ENCODE measurements around the gene PPP1R10.
"Not testable (repeated sequence)": the region's sequence is repeated elsewhere in the genome, so short reads cannot be mapped to it uniquely, and the experiment has no call there.

The PPP1R10 gene

GRCh38 chr6:30616811-30617564, at the start of gene PPP1R10:
Gene PPP1R10, minus strand, starts transcription at chr6:30617243. Its CDS starts 7,299 bp downstream, at chr6:30609944.
- DNase-seq (ENCODE audit: low read depth) = peak; percentile 100

GRCh38 chr6:30666300-30666699, 49.3 kb upstream of the PPP1R10 start:
- DNase-seq (ENCODE audit: low read depth) = not testable (repeated sequence)

DNA sequence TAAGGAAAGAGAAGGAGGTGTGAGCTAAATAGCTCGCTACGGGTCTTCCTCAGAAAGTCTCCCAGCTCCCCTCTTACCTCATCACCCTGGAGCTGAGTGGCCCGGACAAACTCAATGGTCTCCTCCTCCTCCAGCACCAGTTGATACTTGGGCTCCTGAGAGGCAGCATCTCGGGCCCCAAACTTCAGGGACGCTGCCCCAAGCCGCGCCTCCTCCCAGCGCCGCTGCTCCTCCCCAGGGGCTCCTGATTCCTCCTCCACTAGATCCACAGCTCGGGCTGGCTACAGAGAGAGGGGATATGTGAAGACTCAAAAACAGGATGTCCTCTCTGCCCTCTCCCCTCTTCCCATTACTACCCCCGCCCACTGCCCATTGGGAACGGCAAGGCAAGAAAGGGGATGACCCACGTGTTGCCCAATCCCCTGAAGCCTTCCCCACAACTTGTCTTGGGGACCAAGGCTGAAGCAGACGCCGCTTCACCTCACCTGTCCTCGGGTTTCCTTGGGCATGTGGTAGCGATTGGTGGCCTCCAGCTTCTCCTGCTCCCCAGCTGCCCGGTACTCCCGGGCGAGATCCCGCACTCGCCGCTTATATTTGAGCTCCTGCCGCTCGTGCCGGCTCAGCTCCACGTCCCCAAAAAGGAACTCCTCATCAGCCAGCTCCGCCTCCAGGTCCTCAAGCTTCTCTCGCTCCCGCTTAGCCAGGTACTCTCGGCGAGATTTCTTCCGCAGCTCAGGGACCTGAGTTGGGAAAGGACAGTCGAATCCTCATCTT, 48.1 kb upstream of the PPP1R10 start:
- no peak for DNase-seq (ENCODE audit: low read depth)

GRCh38 chr6:30657922-30658321, 40.9 kb upstream of the PPP1R10 start:
- DNase-seq (ENCODE audit: low read depth) = not testable (repeated sequence)

DNA sequence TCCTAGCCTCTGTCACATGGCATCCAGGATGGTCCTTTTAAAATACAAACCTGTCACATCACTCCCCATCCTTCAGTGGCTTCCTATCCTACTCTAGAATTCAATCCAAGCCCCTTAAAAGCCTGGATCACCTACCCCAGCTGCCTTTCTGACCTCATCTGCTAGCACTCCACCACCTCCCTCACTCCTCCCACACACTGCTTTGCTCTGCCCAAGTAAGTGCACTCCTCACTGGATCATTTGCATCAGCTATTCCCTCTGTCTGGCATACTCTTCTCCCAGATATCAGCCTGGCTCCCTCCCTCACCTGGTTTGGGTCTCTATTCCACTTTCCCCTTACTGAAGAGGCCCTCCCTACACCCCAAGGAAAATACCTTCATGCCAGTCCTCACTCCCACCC, 40.4 kb upstream of the PPP1R10 start:
- no peak for DNase-seq (ENCODE audit: low read depth)

- DNase-seq (ENCODE audit: low read depth) = no peak
Measured at GRCh38 chr6:30656513-30656912, 39.5 kb upstream of the PPP1R10 start.

- peak; percentile 11 for DNase-seq (ENCODE audit: low read depth)
Measured at GRCh38 chr6:30655743-30656094, 38.7 kb upstream of the PPP1R10 start.

DNA sequence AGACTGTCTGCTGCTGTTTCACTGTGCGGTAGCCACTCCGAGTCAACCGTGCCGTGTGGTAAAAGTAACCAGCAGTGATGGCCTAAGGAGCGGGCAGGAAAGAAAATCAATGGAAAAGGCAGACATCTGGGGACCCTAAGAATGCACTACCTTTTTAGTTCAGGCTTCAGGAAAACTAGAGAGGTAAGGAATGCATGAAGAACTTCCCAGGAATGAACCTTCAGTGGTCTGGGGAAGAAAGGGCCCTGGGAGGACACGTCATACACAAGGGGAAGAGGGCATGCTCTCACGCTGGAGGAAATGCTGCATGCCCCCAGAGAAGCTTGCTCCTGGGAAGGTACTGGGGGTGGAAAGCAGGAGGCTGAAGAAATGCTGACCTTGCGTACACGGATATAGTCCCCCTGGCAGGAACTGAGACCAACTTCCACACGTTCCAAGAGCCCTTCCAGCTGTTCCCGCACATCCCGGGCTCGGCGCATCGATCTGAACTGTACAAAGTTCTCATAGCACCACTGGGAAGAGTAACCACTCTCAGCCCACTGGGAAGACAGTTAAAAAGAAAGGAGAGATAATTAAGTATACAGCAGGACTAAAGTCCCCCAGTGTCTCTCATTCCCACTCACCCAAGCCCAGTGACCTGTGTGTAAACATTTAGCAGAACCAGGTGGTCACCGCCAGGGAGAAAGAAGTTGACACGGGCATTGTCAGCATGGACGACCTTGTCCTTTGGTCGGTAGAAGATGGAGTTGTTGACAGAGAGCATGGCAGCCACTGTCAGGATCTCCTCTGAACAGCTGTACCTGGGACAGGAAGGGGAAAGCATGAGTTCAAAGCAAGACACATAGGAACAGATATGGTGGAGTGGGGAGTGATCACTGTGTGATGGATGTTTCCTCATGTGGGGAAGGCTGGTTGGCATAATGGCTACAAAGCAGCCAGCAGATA, 38.0 kb upstream of the PPP1R10 start:
- DNase-seq (ENCODE audit: low read depth) = no peak

DNA sequence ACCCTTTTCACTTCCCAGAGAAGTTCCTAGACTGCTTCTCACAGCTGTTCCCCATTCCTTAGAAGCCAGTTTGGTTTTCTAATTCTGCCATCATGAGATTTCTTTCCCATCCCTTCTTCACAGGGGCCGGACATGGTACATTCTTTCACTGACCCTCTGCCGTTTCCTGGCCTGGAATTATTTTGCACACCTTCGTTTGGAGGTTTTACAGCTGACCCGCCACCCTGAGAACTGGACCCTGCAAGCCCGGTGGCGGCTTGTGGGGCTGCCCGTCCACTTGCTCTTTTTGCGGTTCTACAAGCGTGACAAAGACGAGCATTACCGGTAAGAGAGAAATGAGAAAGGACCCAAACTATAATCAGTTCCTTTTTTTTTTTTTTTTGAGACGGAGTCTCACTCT, 34.1 kb upstream of the PPP1R10 start:
- no peak for DNase-seq (ENCODE audit: low read depth)

DNA sequence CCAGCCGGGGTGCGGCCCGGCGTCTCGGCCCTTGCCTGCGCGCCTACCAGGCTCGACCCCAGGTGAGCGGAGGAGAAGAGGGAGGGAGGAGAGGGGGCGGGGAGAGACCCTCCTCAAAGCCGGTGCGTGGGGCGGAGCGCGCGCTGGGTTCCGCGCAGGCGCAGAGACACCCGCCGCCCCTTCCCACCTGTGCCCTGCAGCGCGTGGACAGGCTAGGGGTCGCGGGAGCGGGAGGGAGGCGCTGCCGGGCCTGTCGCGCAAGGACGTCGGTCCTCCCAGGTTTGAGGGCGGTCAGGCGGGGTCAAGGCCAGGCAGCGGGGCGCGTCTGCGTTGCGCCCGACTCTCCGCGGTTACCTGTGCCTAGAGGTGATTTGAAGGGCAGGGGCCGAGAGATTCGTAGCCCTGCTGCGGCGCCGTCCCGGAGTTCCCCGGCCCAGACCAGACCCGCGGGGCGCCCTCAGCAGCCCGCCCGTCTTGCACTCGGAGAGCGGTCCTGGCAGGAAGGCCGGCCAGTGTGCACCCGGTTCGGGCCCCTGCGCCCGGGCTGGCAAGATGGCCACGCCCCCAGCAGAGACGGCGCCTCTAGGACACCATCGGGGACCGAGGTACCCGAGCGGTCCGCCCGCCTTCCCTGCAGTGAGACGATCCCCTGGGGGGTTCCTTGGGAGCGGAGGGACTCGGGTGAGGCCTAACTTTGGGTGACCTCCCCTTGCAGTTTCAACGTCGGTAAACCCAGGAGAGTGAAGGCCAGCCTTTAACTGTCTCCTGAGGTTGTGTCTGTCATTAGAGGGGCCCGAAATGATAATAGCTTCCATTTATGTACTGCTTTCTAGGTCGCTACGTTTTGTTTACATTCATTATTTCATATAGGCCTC, 30.4 kb upstream of the PPP1R10 start:
- peak; percentile 70 for DNase-seq (ENCODE audit: low read depth)

DNA sequence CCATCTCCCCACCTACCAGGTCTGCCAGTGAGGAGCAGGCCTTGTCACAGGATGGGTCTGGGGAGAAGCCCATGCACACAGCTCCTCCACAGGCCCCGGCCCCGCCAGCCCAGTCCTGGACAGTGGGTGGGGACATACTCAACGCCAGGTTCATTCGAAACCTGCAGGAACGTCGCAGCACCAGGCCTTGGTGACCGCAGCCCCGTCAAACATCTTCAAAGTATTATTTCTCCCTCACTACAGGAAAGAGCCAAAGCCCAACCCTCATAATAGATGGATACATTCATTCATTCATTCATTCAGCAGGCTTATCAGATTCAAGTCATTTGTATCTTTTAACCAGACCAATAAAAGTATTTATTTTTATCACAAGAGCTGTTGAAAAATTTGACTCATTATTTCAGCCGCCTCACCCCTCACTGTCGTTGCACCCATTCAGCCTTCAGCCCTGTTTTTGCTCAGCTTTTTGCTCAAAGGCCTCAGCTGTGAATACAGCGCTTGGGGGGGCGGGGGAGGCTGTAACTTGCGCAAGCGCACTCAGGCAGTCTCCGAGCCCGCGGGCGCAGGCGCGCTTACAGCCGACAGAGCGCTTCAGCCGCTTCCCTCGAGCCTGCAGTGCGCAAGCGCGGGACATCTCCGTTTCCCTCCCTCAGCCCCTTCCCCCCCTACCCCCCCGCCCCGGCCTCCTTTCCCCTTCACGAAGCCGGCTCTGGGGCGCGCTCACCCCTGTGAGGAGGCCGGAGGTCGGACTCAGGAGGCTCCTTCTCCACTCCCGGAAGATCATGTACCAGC, 29.6 kb upstream of the PPP1R10 start, which contains the start of gene C6orf136:
Gene C6orf136 (plus strand): TSS at position 684 of the 792 bp plus-strand sequence. CDS start 99 bp downstream, at position 783.
- DNase-seq (ENCODE audit: low read depth) = peak; percentile 94

DNA sequence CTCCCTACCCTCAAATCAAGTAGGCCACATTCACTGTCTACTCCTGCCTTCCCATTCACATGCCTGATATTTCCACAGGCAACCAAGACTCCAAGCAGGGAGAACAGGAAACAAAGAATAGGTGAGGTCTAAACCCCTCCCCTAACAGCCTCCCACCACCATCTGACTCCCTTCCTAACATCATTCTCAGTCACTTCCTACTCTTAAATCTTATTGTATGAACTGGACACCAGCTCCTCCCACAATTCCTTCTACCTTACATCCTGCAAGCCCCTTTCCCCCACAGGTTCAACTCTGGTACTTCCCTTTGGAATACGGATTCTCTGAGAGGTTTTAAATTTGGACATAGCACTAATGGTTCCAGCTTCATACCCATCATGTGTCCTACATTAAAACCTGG, 28.9 kb upstream of the PPP1R10 start:
- DNase-seq (ENCODE audit: low read depth) = no peak

DNA sequence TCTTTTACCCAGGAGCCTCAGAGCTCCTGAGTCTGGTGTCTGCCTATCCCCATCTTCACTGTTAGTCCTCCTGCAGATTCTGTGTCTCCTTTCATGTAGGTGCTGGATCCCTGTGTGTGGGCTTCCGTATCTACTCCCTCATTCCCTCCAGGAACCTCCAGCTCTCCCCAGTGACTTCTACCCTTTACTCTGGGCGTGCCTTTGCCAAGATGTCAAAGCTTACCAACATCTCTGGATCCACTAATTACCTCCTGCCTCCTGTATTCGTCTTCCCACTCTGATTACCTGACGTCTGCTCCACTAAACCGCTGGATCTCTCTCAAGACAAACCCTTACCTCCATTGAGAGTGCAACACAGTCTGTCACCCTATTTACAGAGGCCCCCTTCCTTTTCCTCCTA, 27.7 kb upstream of the PPP1R10 start:
- no peak for DNase-seq (ENCODE audit: low read depth)

GRCh38 chr6:30643656-30644055, 26.6 kb upstream of the PPP1R10 start:
- DNase-seq (ENCODE audit: low read depth) = no peak

DNA sequence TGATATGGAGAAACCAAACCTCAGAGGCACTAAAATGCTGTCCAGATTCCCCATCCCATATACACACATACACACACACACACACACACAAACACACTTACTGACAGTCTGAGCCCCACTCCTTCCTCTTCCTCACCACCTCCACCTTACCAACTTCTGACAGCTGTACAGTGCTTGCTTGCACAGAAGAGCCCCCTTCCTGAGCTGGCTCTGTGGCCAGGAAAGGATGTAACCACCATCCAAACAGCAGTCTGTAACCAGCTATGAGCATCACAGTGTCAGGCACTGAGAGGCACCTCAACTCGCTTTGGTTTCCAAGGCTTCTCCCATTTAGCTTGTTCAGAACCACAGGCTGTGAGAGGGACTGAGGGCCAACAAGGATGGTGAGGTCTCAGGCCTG, 24.0 kb upstream of the PPP1R10 start:
- no peak for DNase-seq (ENCODE audit: low read depth)

GRCh38 chr6:30640481-30640880, 23.4 kb upstream of the PPP1R10 start:
- no peak for DNase-seq (ENCODE audit: low read depth)

- DNase-seq (ENCODE audit: low read depth) = no peak
Measured at GRCh38 chr6:30635834-30636233, 18.8 kb upstream of the PPP1R10 start.

DNA sequence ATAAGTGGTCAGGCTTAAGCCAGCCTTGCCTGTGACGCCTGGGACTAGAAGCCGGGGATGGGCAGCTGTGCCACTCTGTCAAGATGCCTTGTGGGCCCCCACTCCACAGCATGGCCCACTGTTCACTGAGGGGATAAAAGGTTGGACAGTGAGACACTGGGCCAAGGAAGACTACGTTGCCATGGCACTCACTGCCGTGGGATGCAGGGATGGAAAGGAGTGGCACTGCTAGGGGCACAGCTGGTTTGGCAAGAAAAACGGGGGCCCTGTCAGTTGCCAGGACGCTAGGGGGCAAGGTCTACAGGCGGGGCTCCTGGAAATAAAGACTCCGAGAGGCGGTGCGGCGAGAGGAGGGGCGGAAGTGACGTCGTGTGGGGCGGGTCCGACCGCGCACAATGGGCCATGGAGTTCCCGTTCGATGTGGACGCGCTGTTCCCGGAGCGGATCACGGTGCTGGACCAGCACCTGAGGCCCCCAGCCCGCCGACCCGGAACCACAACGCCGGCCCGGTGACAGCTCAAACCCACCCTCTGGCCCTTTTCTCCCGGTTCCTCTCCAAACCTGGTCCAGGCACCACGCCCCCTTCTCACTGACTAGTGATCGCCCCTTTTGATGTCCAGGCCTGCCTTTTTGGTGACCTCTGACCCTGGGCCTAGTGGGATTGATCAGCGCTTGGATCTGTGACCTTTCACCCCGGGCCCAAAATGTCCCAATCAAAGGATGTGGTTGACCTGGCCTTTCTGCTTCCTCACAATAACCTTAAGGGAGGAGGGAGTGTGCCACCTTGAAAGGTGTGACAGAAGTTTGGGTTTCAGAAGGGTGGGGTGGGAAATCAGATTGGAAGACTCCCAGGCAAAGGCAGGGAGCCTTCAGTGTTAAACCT, 9.7 kb upstream of the PPP1R10 start, which contains the start of gene ATAT1:
Gene ATAT1 (plus strand): TSS at position 391 of the 883 bp plus-strand sequence.
- peak; percentile 79 for DNase-seq (ENCODE audit: low read depth)

GRCh38 chr6:30625511-30625910, 8.5 kb upstream of the PPP1R10 start:
- DNase-seq (ENCODE audit: low read depth) = no peak
